Activated naive CD8-positive, alpha-beta T cell (primary cell): ENCODE data around the gene SPEN.

Experiments used
- H3K27ac Mint-ChIP-seq: one replicate; pipeline ENCODE4 v1.8.0; 2021; ENCODE audit warnings: mixed read lengths
- H3K27me3 Mint-ChIP-seq: one replicate; pipeline ENCODE4 v1.8.0; 2021; ENCODE audit warnings: mixed read lengths
- H3K36me3 Mint-ChIP-seq: one replicate; pipeline ENCODE4 v1.8.0; 2021; ENCODE audit warnings: mixed read lengths
- H3K4me1 Mint-ChIP-seq: one replicate; pipeline ENCODE4 v1.8.0; 2021; ENCODE audit warnings: low read depth, mixed read lengths
- H3K4me3 Mint-ChIP-seq: one replicate; pipeline ENCODE4 v1.8.0; 2021; ENCODE audit warnings: mild to moderate bottlenecking, mixed read lengths
- H3K9me3 Mint-ChIP-seq: one replicate; pipeline ENCODE4 v1.8.0; 2021; ENCODE audit warnings: low read depth, mixed read lengths

The SPEN gene

DNA sequence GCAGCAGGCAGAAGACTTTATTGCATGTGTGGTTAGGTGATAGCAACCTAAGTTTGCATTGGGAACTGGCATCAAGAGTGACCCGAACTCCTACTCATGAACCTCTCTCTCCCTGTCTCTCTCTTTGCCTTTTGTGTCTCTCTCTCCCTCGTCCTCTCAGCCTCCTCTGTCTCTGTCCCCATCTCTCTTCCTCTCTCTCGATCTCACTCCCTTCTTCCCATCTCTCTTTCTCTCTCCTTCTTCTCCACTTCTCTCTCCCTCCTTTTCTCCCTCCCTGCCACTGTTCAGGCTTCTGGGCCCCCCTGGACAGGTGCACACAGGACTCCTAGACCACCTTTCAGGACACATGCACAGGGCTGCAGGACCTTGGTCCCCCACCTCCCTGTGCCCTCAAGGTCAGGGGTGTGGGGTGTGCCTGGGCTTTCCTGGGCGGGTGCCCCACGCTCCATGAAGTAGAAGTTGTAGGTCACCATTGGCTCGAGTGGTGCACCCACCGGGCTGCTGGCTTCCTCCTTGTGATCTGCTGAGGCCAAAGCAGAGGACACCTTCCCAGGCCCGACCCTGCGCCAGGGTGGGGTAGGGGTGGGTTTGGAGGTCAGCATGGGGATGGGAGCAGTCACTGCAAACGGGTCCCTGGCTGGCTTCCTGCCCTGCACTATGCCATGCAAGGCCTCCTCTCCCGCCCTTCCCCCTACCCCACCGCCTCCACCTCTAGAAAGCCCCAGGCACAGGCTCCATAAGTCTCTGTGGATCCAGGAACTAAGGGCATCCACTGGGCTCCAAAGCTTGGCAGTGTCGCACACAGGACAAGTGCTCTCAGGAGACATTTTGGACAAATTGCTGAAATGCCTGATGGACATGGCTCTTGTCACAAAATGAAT lies 141.6 kb downstream of the SPEN start:
- Mint-ChIP-seq H3K4me1 (peaks cover 7% of the 10 kb centered on the region), H3K4me3 (no peak overlapping the region), H3K36me3 (no peaks in the 10 kb centered on the region), H3K27ac (no peak overlapping the region), H3K9me3 (no peaks in the 10 kb centered on the region), H3K27me3 (no peaks in the 10 kb centered on the region)

DNA sequence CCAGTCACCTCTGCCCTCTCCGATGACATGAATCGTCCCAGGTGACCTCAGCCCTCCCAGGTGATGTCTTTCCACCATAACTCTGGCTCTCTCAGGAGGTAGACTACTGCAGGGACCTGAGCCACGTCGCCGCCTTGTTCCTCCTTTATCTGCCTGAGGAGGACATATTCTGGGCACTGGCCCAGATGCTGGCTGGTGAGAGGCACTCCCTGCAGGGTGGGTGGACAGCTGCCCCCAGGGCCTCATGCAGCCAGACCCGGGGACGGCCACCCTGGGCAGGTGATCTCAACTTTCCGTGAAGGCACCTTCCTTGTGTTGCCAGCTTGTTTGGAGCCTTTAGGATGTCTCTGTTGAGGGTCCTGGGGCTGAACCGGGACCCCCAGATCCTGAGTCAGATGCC lies 142.3 kb downstream of the SPEN start:
- Mint-ChIP-seq H3K27me3 (no peaks in the 10 kb centered on the region), H3K4me3 (no peak overlapping the region), H3K4me1 (peaks cover 7% of the 10 kb centered on the region), H3K27ac (no peak overlapping the region), H3K9me3 (no peaks in the 10 kb centered on the region), H3K36me3 (no peaks in the 10 kb centered on the region)
